ENCODE results near the gene DCLK2.

The DCLK2 gene

GRCh38 chr4:150070464-150071170, 7.6 kb upstream of the DCLK2 start:
- no peak for DNase-seq

- DNase-seq, result no peak
Measured at GRCh38 chr4:150072471-150072870, 5.8 kb upstream of the DCLK2 start.

- no peak for DNase-seq
Measured at GRCh38 chr4:150072906-150073714, 5.1 kb upstream of the DCLK2 start.

GRCh38 chr4:150074064-150074463, 4.2 kb upstream of the DCLK2 start:
- DNase-seq, result no peak

- no peak for DNase-seq
Measured at GRCh38 chr4:150078579-150079080, 385 bp downstream of the DCLK2 start.

- DNase-seq, result no peak
Measured at GRCh38 chr4:150079081-150079581, 886 bp downstream of the DCLK2 start.

- no peak for DNase-seq
Measured at GRCh38 chr4:150080337-150080736, 2.1 kb downstream of the DCLK2 start.

- DNase-seq, result no peak
Measured at GRCh38 chr4:150080875-150081274, 2.6 kb downstream of the DCLK2 start.

- peak; percentile 5 for DNase-seq
Measured at GRCh38 chr4:150082241-150082640, 4.0 kb downstream of the DCLK2 start.

GRCh38 chr4:150087006-150087405, 8.8 kb downstream of the DCLK2 start:
- DNase-seq, result no peak

GRCh38 chr4:150089732-150090131, 11.5 kb downstream of the DCLK2 start:
- no peak for DNase-seq

GRCh38 chr4:150090836-150091235, 12.6 kb downstream of the DCLK2 start:
- no peak for DNase-seq

- no peak for DNase-seq
Measured at GRCh38 chr4:150094676-150095075, 16.4 kb downstream of the DCLK2 start.

GRCh38 chr4:150096625-150097024, 18.4 kb downstream of the DCLK2 start:
- DNase-seq, result no peak

- no peak for DNase-seq
Measured at GRCh38 chr4:150098214-150098613, 20.0 kb downstream of the DCLK2 start.

GRCh38 chr4:150104404-150105027, 26.3 kb downstream of the DCLK2 start:
- DNase-seq, result no peak

- DNase-seq, result no peak
Measured at GRCh38 chr4:150106886-150107285, 28.6 kb downstream of the DCLK2 start.

GRCh38 chr4:150108691-150109090, 30.4 kb downstream of the DCLK2 start:
- DNase-seq, result no peak

- DNase-seq, result no peak
Measured at GRCh38 chr4:150114641-150115040, 36.4 kb downstream of the DCLK2 start.

- DNase-seq, result no peak
Measured at GRCh38 chr4:150115851-150116250, 37.6 kb downstream of the DCLK2 start.

GRCh38 chr4:150116506-150116905, 38.3 kb downstream of the DCLK2 start:
- DNase-seq, result no peak

GRCh38 chr4:150117094-150117493, 38.8 kb downstream of the DCLK2 start:
- DNase-seq, result no peak

- DNase-seq, result no peak
Measured at GRCh38 chr4:150117629-150118028, 39.4 kb downstream of the DCLK2 start.

- DNase-seq, result no peak
Measured at GRCh38 chr4:150119492-150119891, 41.2 kb downstream of the DCLK2 start.

All from NCI-H1436 treated with DMSO at 0.1 percent for 48 hours (cell line).